Ectodermal cell (in vitro differentiated cells): ENCODE results near the gene TAT.
"Not testable (repeated sequence)": the region's sequence is repeated elsewhere in the genome, so short reads cannot be mapped to it uniquely, and the experiment has no call there.

Experiments
- H3K27ac ChIP-seq: 2 replicates; pipeline ENCODE4 v1.7.0; 2013; ENCODE audit warnings: mild to moderate bottlenecking, low read depth, low read length; ENCODE audit not compliant: insufficient read depth, poor library complexity, severe bottlenecking
- H3K27me3 ChIP-seq: 2 replicates; pipeline ENCODE4 v1.7.0; 2013; ENCODE audit warnings: mild to moderate bottlenecking, low read length; ENCODE audit not compliant: insufficient read depth, control insufficient read depth, poor library complexity, severe bottlenecking
- H3K36me3 ChIP-seq: one replicate; pipeline ENCODE4 v1.7.0; 2013; ENCODE audit warnings: low read length; ENCODE audit not compliant: control insufficient read depth, insufficient read depth
- H3K4me1 ChIP-seq: one replicate; pipeline ENCODE4 v1.7.0; 2013; ENCODE audit warnings: low read length; ENCODE audit not compliant: control insufficient read depth, insufficient read depth
- H3K4me3 ChIP-seq: 2 replicates; pipeline ENCODE4 v1.7.0; 2013; ENCODE audit warnings: low read depth, low read length, control low read depth; ENCODE audit not compliant: insufficient read depth
- H3K9me3 ChIP-seq: 2 replicates; pipeline ENCODE4 v1.7.0; 2013; ENCODE audit warnings: mild to moderate bottlenecking, low read length, moderate library complexity; ENCODE audit not compliant: control insufficient read depth
- WGBS, 2 experiments: methylation state at CpG; one replicate each; pipeline ENCODE4 v1.1.7; 2013; ENCODE audit warnings: missing lambda C conversion rate in 2 of 2; 5-methylcytosine and 5-hydroxymethylcytosine counted together

Gene TAT

DNA sequence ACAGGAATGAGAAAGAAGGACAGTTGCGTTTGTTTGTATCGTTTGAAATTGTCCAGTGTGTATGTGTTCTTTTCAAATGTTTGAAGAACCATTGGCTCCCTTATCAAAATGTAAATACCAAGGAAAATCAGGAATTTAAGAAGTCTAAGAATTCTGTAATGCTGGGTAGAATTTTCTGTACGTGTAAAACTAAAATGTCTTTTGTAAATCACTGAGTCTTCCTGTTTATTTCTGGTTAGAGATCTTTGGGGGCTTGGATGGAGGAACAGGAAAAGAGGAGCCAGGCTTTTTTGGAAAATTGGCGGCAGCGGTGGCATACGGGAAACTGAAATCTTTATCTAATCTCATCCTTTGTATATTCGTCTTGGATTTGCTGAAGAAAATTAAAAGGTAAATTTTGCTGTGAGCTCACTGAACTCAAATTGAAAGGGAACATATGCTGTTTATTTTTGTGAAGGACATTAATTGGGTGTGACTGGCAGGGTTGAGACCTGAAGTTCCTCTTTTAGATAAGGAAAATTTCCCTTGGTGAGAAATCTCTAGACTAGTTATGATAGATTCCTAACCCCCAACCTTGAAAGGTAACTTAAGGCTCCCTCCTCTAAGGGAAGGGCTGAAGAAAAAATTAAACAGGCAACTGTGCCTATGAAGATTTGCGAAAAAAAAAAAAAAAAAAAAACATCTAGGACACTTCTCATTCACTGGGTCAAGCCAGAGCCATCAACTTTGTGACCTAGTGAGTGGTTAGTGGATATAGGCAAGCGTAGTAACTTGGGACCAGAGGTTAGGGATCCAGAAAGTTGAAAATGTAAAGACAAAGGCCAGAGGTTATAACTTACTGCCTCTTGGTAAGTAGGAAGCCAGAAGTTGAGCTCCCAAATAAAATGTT, 10.8 kb downstream of the TAT start:
- Histone ChIP-seq H3K9me3 (no peaks in the 10 kb centered on the region), H3K27ac (no peak overlapping the region), H3K36me3 (no peaks in the 10 kb centered on the region), H3K4me3 (no peak overlapping the region), H3K4me1 (no peaks in the 10 kb centered on the region), H3K27me3 (no peaks in the 10 kb centered on the region)
- 94 to 97% methylated on average over 9 of the region's 9 CpGs for WGBS, 2 experiments

GRCh38 chr16:71564335-71564967, 12.4 kb downstream of the TAT start:
- H3K4me1 ChIP-seq, result no peaks in the 10 kb centered on the region
- no peaks in the 10 kb centered on the region for H3K36me3 ChIP-seq
- 19 to 20% methylated on average over 19 of the region's 19 CpGs for WGBS, 2 experiments
- H3K27ac ChIP-seq, result no peak overlapping the region
- no peaks in the 10 kb centered on the region for H3K27me3 ChIP-seq
- no peaks in the 10 kb centered on the region for H3K9me3 ChIP-seq
- H3K4me3 ChIP-seq, result peak overlapping the region; percentile 66

GRCh38 chr16:71562552-71562951, 14.3 kb downstream of the TAT start:
- no peak overlapping the region for H3K4me3 ChIP-seq
- peaks cover 7% of the 10 kb centered on the region for H3K27me3 ChIP-seq
- H3K27ac ChIP-seq, result no peak overlapping the region
- H3K9me3 ChIP-seq, result no peaks in the 10 kb centered on the region
- 82 to 100% methylated on average over 1 of the region's 1 CpG for WGBS, 2 experiments
- no peaks in the 10 kb centered on the region for H3K36me3 ChIP-seq
- no peaks in the 10 kb centered on the region for H3K4me1 ChIP-seq

DNA sequence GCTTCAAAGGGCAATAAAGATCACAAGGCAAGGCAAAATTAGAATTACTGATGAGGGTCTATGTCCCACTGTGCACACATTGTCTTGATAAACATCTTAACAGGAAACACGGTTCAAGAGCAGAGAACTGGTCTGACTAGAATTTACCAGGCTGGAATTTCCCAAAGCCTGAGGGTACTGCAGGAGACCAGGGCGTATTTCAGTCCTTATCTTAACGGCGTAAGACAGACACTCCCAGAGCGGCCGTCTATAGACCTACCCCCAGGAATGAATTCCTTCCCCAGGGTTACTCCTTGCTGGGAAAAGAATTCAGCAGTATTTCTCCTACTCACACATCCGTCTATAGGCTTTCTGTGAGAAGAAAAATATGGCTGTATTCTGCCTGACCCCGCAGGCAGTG, 15.0 kb downstream of the TAT start:
- not testable (repeated sequence) for H3K27me3 ChIP-seq, H3K4me1 ChIP-seq, H3K27ac ChIP-seq, H3K4me3 ChIP-seq, H3K36me3 ChIP-seq, H3K9me3 ChIP-seq
- 93 to 94% methylated on average over 8 of the region's 8 CpGs for WGBS, 2 experiments

DNA sequence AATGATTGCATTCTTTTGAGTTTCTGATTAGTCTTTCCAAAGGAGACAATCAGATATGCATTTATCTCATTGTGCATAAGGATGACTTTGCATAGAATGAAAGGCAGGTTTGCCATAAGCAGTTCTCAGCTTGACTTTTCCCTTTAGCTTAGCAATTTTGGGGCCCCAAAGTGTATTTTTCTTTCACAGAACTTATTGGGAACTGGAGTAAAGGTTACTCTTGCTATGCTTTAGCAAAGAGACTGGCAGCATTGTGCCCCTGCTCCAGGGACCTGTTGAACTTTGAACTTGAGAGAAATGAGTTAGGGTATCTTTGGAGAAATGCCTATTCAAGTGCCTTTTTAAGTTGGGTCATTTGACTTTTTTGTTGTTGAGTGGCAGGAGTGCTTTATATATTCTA, 17.0 kb downstream of the TAT start:
- Histone ChIP-seq H3K27me3 (peaks cover 7% of the 10 kb centered on the region), H3K27ac (no peak overlapping the region), H3K4me3 (no peak overlapping the region), H3K4me1 (no peaks in the 10 kb centered on the region), H3K9me3 (no peaks in the 10 kb centered on the region), H3K36me3 (no peaks in the 10 kb centered on the region)

DNA sequence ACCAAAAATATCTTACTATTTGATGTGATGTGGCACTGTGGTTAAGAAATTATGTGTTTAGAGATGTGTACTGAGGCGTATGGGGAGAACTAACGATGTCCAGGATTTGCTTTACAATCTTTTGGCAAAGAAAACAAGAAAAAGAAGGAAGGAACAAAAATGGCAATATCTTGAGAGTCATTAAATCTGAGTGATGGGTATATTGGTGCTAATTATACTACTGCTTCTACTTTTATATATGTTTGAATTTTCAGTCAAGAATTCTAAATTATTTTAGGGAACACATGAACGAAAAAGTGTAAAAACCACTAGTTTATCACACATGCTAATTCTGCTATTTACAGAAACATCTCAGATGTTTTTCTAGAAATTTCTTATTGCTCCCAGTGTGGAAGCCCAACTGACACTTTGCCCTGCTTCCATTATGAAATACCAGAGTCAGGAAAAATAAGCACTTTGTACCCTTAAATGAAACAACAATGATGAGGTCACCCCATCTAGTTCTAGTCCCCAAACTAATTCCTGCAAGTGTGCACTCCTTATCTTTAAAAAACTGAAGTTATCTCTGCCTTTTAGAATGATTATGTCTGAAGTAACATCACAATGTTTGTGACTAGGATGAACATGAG, 18.8 kb downstream of the TAT start:
- Histone ChIP-seq H3K4me1 (no peaks in the 10 kb centered on the region), H3K9me3 (no peaks in the 10 kb centered on the region), H3K27ac (no peak overlapping the region), H3K36me3 (no peaks in the 10 kb centered on the region), H3K4me3 (no peak overlapping the region), H3K27me3 (peaks cover 7% of the 10 kb centered on the region)
- 82 to 83% methylated on average over 3 of the region's 3 CpGs for WGBS, 2 experiments

GRCh38 chr16:71557299-71557698, 19.6 kb downstream of the TAT start:
- WGBS, 2 experiments, result 93 to 94% methylated on average over 3 of the region's 3 CpGs

GRCh38 chr16:71555230-71555891, 21.5 kb downstream of the TAT start:
- Histone ChIP-seq H3K9me3 (no peaks in the 10 kb centered on the region), H3K27me3 (peaks cover 11% of the 10 kb centered on the region), H3K4me1 (no peaks in the 10 kb centered on the region), H3K4me3 (no peak overlapping the region), H3K27ac (no peak overlapping the region), H3K36me3 (no peaks in the 10 kb centered on the region)
- 76 to 78% methylated on average over 1 of the region's 1 CpG for WGBS, 2 experiments

More at GRCh38 chr16:71557299-71557698, 19.6 kb downstream of the TAT start:
- Histone ChIP-seq H3K36me3 (no peaks in the 10 kb centered on the region), H3K9me3 (no peaks in the 10 kb centered on the region), H3K27ac (no peak overlapping the region), H3K27me3 (peaks cover 11% of the 10 kb centered on the region), H3K4me1 (no peaks in the 10 kb centered on the region), H3K4me3 (no peak overlapping the region)

- no peak overlapping the region for H3K27ac ChIP-seq
- no peaks in the 10 kb centered on the region for H3K36me3 ChIP-seq
- H3K4me1 ChIP-seq, result no peaks in the 10 kb centered on the region
- peaks cover 4% of the 10 kb centered on the region for H3K27me3 ChIP-seq
- 45 to 46% methylated on average over 6 of the region's 6 CpGs for WGBS, 2 experiments
- H3K9me3 ChIP-seq, result no peaks in the 10 kb centered on the region
- H3K4me3 ChIP-seq, result no peak overlapping the region
These were observed 24.0 kb downstream of the TAT start for GRCh38 chr16:71552698-71553503.
